GM18502 (cell line): ENCODE data around the gene RPL5.
A peak's percentile ranks its signal among the peaks of the same experiment; 100 is the strongest.

Source experiments
- ATAC-seq: cut with Tn5 transposase; IDR thresholded peaks from one replicate; pipeline ENCODE4 v1.9.1; 2021; ENCODE audit warnings: mild to moderate bottlenecking; ENCODE audit not compliant: unreplicated experiment, poor library complexity

Gene RPL5

GRCh38 chr1:92851729-92852128 is 19.9 kb downstream of the RPL5 start:
- no peak for ATAC-seq

- no peak for ATAC-seq
These were observed 21.5 kb downstream of the RPL5 start for GRCh38 chr1:92853299-92853698.

GRCh38 chr1:92854101-92854785 is 22.4 kb downstream of the RPL5 start:
- ATAC-seq: no peak

- no peak for ATAC-seq
These were observed 23.4 kb downstream of the RPL5 start for GRCh38 chr1:92855236-92855635.

GRCh38 chr1:92857817-92858216 is 26.0 kb downstream of the RPL5 start:
- ATAC-seq: no peak

- peak; percentile 69 for ATAC-seq
These were observed 26.9 kb downstream of the RPL5 start for GRCh38 chr1:92858564-92859399.

GRCh38 chr1:92859400-92860039 is 27.7 kb downstream of the RPL5 start:
- ATAC-seq: no peak

- ATAC-seq: no peak
These were observed 30.8 kb downstream of the RPL5 start for GRCh38 chr1:92862605-92863004.

- ATAC-seq: no peak
These were observed 32.3 kb downstream of the RPL5 start for GRCh38 chr1:92864131-92864530.

- ATAC-seq: no peak
These were observed 38.8 kb downstream of the RPL5 start for GRCh38 chr1:92870591-92870990.

GRCh38 chr1:92872719-92873118 is 40.9 kb downstream of the RPL5 start:
- no peak for ATAC-seq

- no peak for ATAC-seq
These were observed 43.1 kb downstream of the RPL5 start for GRCh38 chr1:92874987-92875386.

- no peak for ATAC-seq
These were observed 44.5 kb downstream of the RPL5 start for GRCh38 chr1:92876351-92876750.

- no peak for ATAC-seq
These were observed 45.4 kb downstream of the RPL5 start for GRCh38 chr1:92877081-92877711.

GRCh38 chr1:92877792-92878191 is 46.0 kb downstream of the RPL5 start:
- no peak for ATAC-seq

- no peak for ATAC-seq
These were observed 47.6 kb downstream of the RPL5 start for GRCh38 chr1:92879316-92879968.

- no peak for ATAC-seq
These were observed 49.6 kb downstream of the RPL5 start for GRCh38 chr1:92881391-92881790.

- peak; percentile 49 for ATAC-seq
These were observed 51.0 kb downstream of the RPL5 start for GRCh38 chr1:92882819-92883218.

GRCh38 chr1:92883297-92883696 is 51.5 kb downstream of the RPL5 start:
- ATAC-seq: no peak

GRCh38 chr1:92884195-92884594 is 52.4 kb downstream of the RPL5 start:
- no peak for ATAC-seq
